ENCODE measurements around the gene TAF10. TPM values are rescaled to one million over a fixed set of nuclear protein-coding genes. Genes with fewer than 3 reads are reported as not detected.
A peak's percentile ranks its signal among the peaks of the same experiment; 100 is the strongest.

TAF10 gene
- total RNA-seq, 1 donor from 2014 or later: 15.3 TPM

DNA sequence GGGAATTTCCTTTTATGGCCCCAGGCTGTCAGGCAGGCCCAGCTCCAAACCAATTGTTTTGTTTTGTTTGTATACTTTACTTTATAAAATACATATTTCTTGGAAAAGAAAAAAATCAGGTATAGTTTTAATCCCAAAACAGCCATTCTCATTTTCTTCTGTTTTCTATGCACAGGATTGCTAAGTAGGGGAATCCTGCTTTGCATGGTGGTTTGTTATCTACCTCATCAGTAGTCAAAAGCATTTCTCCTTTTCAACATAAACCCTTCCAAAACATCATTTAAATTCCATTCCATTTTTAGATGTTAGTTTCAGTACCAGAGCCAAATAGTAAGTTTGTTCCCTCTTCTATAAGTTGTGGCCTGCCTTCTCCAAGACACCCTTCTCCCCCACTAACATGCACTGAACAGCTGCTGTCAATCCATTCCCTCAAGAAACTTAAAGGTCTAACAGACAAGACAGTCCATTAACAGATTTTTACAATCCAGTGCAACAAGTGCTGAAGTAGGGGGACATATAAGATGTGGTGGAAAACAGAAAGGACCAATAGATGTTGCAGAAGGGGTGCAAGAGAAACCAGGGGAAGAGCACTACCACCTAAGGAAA, 4.7 kb downstream of the TAF10 start:
- no peak for DNase-seq

DNA sequence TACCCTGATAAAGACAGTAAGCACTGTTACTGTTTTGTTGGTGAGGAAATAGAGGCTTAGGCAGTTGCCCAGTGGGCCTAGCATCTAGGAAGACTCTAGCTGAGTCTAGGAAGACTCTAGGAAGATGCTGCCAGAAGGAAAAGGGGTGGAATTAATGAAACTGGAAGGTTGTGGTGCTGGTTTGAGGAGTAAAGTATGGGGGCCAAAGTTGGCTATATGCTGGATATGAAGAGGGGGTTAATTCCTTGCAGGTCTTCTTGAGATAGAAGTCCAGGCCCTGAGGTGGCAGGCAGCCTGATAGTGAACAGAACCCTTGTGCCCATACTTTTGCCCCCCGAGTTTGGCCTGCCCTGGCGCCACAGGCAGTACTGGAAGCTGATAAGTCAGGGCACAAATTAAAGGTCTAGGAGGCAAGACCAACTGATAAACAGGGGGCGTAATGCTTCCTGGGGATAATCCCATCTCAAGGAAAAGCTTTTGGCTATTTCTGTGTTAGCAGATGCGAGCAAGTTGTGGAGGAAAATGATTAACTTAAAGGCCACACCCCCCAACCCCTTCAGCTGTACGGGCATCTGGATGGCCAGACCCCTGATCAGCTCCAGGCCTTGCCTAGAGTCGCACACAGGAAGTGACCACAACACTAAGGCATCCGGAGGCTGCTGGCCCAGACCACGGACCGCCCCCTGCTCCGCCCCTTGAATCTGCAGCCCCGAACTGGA, 5.4 kb downstream of the TAF10 start:
- peak; percentile 60 for DNase-seq

DNA sequence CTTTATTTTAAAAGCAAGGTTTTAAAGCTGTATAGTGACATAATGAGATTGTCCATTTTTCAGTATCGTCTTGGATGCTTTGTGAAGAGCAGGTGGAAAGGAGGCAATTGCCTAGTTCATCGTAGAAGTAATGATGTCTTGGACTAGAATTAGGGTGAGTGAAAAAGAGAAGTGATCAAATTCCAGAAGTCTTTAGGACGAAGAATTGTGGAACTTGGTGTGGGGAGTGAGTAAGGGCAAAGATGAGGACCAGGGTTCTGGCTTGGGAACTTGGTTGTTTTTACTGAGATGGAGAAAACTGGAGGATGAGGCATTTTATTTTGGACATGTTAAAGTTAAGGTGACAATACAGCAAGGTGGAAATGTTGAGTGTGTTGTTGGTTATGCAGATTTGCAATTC, 7.2 kb downstream of the TAF10 start:
- no peak for DNase-seq

DNA sequence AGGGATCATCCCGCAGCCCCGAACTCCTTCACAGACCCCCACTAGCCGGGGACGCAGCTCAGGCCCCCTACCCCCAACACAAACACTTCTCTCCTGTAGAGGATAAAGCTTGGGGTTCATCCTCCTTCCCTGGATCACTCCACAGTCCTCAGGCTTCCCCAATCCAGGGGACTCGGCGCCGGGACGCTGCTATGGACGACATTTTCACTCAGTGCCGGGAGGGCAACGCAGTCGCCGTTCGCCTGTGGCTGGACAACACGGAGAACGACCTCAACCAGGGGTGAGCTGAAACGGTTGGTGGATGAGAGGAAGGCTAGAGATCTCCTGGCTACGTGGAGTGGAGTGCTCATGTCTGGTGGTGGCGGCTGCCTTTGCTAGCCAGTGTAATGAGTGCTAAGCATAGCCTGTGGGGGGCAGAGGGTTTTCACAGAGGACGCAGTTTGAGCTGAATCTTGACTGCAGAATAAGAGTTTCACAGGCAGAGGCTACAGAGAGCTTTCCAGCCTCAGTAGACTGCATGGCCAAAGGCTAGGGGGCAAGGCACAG, 7.9 kb downstream of the TAF10 start:
- no peak for DNase-seq

DNA sequence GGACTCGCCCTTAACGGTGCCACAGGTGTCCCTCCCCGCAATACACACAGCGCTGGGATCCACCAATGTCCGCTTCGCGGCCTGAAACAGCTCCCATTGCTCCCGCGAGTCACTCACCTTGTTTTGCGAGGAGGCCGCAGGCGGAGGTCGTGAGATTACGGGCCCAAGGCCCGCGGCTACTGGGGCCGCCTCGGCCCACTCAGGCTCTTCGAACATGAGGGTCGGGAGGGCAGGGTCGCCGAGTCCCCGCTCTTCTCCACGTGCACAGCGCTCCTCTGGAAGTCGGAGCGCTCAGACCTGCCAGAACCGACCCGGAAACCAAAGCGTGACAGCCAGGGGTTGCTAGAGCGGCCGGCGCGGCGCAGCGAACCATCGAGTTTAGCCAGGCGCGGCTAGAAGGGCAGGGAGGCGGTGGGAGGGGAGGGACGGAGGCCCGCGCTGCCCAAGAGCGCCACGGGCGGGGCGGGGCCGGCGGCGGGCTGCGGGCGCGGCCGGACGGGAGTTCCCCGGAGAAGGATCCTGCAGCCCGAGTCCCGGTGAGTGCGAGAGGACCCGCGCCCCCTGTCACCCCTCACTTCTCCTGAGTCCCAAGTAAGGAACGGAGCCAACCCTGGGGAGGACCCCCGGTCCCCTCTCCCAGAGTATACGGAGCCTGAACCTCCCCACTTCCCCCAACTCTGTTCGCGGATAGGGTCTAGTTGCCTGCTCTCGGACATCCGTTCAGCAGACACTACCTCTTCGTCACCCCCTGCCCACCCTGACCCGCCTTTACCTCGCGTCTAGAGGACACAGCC, 8.5 kb downstream of the TAF10 start, which contains the start of the genes ILK and RRP8:
Gene ILK, plus strand, starts transcription at position 488 of the 794 bp plus-strand sequence. CDS start 498 bp downstream, outside the sequence.
Gene RRP8, minus strand, starts transcription at position 330 of the 794 bp plus-strand sequence. Its CDS starts 114 bp downstream, at position 216.
- peak; percentile 90 for DNase-seq

DNA sequence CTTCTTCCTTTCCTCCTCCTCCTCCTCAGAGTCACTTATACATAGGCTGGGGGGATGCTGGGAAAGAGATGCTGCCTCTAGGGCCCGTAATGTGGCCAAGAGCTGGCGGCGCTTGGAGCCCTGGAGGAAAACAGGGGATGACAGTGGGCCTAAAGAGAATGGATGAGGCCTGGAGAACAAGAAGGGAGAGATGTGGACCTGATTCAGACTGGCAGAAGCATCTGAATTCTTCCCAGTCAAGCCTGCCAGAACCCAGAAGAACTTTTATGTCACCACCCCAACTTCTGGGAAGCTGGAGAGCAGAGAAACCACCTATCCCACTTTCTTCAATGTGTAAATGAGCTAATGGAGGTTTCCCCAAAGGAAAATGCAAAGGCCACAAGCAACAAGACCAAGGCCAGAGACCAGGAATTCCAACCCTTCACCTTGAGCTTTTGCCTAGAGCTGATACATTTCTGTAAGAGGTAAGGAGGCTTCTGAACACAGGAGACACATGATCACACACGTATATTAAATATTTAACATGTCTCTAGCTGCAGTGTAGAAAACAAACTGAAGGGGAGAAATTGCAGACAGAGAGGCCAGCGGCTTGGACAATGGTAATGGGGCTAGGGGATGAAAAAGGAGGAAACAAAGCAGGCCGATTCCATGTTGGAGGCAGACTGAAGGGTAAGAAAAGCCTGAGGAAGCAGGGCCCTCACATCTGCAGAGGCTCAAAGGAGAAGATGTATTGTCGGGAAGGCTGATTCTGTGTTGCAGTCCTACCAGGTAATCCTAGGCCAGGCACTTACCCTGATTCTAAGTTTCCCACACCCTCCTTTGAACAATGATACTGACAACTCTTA, 9.7 kb downstream of the TAF10 start:
- DNase-seq: no peak

DNA sequence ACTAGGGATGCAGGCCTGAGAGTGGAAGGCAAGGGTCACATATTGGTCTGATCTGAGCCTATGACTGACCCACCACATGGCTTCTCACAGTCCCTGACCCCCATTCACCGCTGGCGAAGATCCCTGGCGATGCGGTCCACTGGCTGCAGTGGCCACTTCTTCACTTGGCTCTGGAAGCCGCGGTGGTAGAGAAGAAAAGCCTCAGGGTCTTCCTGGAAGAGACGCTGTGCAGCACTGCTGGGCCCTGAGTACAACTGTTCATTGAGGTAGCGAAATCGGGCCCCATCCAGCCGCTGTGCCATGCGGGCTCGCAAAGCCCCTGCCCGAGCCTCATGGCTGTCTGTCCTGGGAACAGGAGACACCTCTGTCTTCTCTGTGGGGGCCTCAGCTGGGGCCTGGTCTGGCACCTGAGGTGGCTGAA, 11.0 kb downstream of the TAF10 start:
- no peak for DNase-seq

DNA sequence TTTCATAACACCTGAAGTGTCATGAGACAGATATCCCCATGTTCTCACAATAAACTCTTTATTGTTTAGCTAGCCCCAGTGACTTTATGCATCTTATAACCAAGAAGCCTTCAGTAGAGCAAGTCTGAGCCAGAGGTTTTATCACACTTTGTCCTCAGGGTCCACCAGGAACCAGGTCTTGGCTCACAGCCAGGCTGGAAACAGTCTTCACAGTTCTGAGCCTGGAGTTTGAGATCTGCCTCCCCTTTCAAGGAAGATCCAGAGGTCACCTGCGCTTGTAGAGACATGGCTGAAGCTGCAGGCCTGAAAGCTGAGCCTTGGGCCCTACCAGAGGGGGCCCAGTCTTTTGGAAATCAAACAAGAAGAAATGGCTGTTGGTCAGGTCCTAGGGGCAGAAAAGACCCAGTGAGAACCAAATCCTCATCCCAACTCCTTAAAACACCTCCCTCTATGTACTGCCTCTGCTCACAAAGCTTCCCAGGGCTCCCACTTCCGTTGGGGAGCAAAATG, 12.1 kb downstream of the TAF10 start:
- no peak for DNase-seq

DNA sequence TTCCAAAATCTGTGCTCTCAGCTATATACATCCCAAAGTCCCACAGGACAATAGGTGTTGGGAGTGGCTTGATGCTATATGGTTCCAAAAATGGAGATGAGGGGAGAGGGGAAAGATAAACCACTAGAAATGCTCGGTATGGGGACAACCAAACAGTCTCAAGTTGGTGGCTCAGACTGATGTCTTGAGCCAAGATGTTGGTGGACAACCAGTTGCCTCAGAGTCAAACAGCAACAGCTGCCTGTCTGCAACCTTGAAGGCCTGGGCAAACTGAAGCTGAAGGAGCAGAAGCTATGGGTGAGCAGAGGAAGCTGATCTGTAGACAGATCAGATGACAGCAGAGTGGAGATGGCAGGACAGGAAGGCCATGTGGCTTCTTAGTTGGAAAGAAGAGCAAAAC, 12.6 kb downstream of the TAF10 start:
- no peak for DNase-seq

DNA sequence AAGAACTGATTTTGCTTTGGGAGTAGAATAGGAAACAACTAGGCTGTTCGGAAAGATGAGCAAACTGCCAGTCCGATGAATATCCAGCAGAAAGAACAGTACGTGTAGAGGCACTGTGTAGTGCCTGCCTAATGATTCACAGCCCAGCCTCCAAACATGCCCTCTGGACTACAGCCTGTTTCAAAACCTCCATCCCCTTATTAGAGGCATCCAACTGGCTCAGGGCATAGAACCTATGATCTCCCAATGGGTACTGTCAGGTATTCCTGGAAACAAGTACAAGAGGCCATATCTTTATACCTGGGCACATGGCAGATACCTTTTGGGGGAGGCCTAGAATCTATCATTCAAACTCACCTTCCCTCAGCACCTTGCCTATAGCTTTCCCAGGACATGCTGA, 13.5 kb downstream of the TAF10 start:
- no peak for DNase-seq

DNA sequence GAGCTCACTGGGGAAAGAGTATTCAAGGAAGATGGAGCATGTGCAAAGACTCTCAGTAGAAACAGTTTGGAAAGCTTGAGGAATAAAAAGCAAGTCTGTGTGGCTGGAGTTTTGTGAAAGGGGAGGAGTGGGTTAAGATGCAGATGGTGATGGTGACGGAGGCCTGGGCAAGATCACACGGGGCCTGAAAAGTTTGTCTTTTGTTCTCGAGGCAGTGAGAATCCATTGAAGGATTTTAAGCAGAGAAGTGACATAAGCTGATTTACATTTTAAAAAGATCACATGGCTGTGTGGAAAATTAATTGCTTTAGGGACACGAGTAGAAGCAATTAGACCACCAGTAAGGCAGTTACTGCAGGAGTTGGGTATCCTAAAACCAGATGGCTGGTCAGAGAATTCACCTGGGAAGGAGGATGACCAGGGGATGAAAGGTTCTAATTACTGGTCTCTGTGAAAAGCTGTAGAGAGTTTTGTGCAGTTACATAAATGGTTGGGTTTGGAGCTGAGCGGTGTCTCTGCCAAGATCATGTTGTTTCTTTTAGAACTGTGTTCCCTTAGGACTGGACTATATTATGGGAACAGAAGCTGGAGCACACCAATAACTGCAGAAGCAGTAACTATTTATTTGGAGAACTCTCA, 15.7 kb downstream of the TAF10 start:
- no peak for DNase-seq

DNA sequence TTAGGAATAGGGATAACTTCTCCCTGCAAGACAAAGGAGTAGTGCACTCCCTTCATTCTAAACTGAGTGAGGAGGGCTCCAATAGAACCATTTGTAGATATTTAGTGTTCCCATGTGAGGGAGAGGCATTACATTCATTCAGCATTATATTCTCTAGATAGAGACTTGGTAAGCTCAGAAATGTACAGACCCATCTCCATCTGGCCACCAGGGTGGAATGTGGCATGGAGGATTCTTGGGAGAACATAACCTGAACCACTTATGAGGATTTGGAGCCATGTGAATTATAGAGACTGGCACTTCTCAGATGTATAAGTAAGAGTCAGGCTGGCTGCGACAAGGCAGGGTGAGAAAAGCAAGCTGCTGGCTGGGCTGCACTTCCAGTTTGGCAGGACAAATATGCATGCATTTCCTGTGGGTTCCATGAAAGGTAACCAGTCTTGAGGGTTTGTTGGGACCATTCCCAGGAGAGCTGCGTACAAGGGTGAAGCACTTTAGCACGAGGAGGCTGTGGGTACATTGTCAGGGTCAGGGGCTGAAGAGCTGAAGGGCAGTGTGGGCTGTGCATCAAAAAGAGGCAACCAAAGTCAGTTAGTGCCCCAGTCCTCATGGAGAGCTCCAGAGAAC, 17.8 kb downstream of the TAF10 start:
- no peak for DNase-seq

DNA sequence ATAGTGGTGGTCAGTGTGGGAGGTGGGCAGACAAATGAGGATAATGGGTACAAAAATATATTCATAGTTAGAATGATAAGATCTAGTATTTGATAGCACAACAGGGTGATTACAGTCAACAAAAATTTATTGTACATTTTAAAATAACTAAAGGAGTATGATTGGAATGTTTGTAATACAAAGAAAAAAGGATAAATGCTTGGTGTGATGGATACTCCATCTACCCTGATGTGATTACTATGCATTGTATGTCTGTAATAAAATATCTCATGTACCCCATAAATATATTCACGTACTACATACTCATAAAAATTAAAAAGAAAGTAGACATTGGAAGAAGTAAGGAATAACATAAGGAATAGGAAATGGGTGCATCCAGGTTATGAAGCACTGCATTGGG, 24.0 kb downstream of the TAF10 start:
- no peak for DNase-seq

DNA sequence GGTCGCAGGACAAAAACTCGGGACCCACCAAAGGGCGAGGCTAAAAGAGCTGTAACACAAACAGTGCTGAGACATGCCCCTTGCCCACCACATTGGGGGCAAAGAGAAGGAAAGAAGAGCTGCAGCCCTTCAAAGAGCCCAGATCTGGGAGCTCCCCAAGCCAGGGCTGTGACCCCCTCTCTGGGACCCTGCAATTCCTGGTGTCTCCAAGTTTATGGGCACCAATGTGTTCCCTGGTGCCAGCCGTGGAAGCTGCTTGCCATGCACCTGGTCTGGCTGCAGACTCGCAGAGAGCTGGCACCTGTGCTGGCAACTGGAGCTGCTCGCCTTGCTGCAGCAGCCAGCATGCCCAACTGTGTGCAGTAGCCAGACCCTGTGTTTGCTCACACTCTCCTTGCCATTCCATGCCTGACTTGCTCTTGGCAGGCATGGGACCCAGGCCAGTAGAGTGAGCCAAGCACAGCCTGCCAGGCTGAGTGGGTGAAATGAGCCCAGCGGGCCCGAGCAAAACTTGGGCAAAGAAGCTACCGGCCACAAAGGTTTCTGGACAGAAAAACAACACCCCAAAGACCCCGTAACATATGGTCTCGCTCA, 24.6 kb downstream of the TAF10 start:
- DNase-seq: no peak

DNA sequence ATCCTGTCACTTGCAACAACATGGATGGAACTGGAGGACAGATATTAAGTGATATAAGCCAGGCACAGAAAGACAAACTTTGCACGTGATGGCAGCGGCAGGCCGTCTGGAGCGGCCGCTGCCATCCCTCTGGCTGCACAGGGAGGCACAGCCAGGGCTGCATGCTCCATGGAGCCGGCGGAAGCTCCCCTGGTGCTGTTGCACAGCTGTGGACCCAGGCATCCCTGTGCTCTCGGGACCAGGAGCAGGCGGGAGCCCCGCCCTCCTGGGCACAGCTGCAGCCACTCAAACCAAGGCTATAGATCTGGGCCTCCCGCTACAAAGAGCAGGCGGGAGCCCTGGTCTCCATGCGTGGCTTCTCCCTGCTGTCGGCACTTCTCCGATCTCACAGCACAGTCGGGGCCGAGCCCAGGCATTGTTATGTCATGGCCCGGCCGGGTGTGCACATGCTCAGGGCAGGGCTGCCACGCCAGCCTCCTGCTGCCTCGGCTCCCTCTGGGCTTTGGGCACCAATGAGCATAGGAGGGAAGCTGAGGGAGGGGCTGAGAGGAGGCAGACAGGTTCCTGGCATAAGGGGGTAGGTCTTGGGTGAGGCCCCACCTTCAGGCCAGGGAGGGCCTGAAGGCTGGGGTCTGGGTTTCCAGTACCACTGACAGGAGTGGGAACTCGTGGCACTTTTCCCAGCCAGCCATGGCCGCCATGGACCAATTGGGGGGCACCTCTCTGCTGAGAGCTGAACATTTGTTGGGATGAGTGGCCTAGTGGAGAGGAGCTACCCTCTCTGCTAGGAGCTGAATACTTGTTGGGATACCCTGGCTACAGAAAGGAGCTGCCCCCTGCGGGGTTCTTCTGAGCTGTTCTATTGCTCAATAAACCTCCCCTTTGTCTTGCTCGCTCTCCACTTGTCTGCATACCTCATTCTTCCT, 25.3 kb downstream of the TAF10 start:
- no peak for DNase-seq

DNA sequence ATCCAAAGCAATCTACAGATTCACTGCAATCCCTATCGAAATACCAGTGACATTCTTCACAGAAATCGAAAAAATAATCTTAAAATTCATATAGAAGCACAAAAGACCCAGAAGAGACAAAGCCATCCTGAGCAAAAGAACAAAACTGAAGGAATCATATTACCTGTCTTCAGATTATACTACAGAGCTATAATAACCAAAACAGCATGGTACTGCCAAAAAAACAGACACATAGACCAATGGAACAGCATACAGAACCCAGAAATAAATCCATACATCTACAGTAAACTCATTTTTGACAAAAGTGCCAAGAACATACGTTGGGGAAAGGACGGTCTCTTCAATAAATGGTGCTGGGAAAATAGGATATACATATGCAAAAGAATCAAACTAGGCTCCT, 27.5 kb downstream of the TAF10 start:
- no peak for DNase-seq

DNA sequence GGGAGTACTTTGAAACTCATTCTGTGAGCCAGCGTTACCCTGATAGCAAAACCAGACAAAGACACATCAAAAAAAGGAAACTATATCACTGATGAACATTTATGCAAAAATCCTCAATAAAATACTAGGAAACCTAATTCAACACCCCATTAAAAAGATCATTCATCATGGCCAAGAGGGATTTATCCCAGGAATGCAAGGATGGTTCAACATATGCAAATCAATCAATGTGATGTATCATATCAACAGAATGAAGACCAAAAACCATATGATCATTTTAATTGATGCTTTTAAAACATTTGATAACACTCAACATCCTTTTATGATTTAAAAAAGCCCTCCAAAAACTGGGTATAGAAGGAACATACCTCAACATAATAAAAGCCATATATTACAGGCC, 28.4 kb downstream of the TAF10 start:
- no peak for DNase-seq

DNA sequence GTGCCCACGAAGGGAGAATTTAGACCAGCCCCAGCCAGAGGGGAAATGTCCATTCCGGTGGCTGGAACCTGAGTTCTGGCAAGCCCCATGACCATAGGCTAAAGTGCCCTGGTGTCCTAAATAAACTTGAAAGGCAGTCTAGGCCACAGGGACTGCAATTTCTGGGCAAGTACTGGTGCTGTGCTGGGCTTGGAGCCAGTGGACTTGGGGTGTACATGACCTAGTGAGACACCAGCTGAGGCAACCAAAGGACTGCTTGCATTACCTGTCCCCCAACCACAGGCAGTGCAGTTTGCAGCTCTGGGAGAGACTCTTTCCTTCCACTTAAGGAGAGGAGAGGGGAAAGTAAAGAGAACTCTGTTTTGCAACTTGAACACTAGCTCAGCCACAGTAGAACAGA, 32.3 kb downstream of the TAF10 start:
- no peak for DNase-seq

DNA sequence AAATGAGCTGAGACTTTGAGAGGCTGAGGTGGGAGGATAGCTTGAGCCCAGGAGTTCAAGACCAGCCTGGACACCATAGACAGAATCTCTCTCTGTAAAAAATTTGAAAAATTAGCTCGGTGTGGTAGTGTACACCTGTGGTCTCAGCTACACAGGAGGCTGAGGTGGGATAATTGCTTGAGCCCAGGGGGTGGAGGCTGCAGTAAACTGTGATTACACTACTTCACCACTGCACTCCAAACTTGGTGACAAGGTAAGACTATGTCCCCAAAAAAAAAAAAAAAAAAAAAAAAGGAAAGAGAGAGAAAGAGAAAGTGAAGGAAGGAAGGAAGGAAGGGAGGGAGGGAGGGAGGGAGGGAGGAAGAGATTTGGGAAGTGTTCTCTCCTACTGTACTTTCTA, 33.9 kb downstream of the TAF10 start:
- DNase-seq: no peak

Measured in occipital lobe (tissue), 2 donors.